ENCODE data around the gene SERBP1.

GRCh38 chr1:67441739-67442281 is 11.6 kb upstream of the SERBP1 start:
- TF ChIP-seq CTCF (IDR thresholded peaks at IDR 0.05) (no peak), POLR2A (IDR thresholded peaks at IDR 0.05) (no peak)
